Neural cell (in vitro differentiated cells): ENCODE measurements around the gene LDB2. TPM values are rescaled to one million over a fixed set of nuclear protein-coding genes. Genes with fewer than 3 reads are reported as not detected.

Experiments
- H2AFZ ChIP-seq: fragments of 200-600, 300-800 bp; sonication (generic), shearing (Covaris generic); 2 replicates; pipeline ENCODE4 v1.6.0; 2014; ENCODE audit warnings: low read depth, mild to moderate bottlenecking, antibody characterized with exemption, low read length, moderate library complexity
- H3F3A ChIP-seq: fragments of 200-600 bp; shearing (Covaris generic); 2 replicates; pipeline ENCODE4 v1.6.1; 2016; ENCODE audit warnings: mild to moderate bottlenecking, moderate library complexity, mixed read lengths, antibody characterized with exemption, low read length; ENCODE audit not compliant: insufficient read depth, poor library complexity, severe bottlenecking
- H3K27ac ChIP-seq: fragments of 200-600, 300-800 bp; sonication (generic), shearing (Covaris generic); 2 replicates; pipeline ENCODE4 v1.5.1; 2014; ENCODE audit warnings: mild to moderate bottlenecking, low read length, moderate library complexity
- H3K27me3 ChIP-seq: fragments of 300-800, 200-600 bp; sonication (generic), shearing (Covaris generic); 2 replicates; pipeline ENCODE4 v1.6.0; 2014; ENCODE audit warnings: mild to moderate bottlenecking, low read depth, low read length, moderate library complexity; ENCODE audit not compliant: insufficient read depth
- H3K36me3 ChIP-seq: fragments of 300-800, 200-600 bp; sonication (generic), shearing (Covaris generic); 2 replicates; pipeline ENCODE4 v1.5.1; 2014; ENCODE audit warnings: mild to moderate bottlenecking, antibody characterized with exemption, low read length, moderate library complexity; ENCODE audit not compliant: insufficient read depth
- H3K4me2 ChIP-seq: fragments of 300-800, 200-600 bp; sonication (generic), shearing (Covaris generic); 2 replicates; pipeline ENCODE4 v1.6.0; 2014; ENCODE audit warnings: mild to moderate bottlenecking, low read length
- H3K4me3 ChIP-seq: fragments of 300-800, 200-600 bp; sonication (generic), shearing (Covaris generic); 2 replicates; pipeline ENCODE4 v1.5.1; 2014; ENCODE audit warnings: mild to moderate bottlenecking, low read length, moderate library complexity
- H3K79me2 ChIP-seq: fragments of 200-600 bp; shearing (Covaris generic); replicated peaks from 2 replicates; pipeline ENCODE4 v1.6.0; 2014; ENCODE audit warnings: mild to moderate bottlenecking, low read length, moderate library complexity; ENCODE audit not compliant: insufficient read depth
- H3K9ac ChIP-seq: fragments of 300-800, 200-600 bp; sonication (generic), shearing (Covaris generic); 2 replicates; pipeline ENCODE4 v1.6.1; 2016; ENCODE audit warnings: mild to moderate bottlenecking, low read length, mixed read lengths
- H3K9me2 ChIP-seq: fragments of 200-600 bp; shearing (Covaris generic); 2 replicates; pipeline ENCODE4 v1.6.1; 2016; ENCODE audit warnings: mild to moderate bottlenecking, low read length, mixed read lengths; ENCODE audit not compliant: insufficient read depth
- H3K9me3 ChIP-seq: fragments of 200-600, 300-800 bp; sonication (generic), shearing (Covaris generic); 2 replicates; pipeline ENCODE4 v1.6.1; 2016; ENCODE audit warnings: mild to moderate bottlenecking, mixed run types, low read length, moderate library complexity, mixed read lengths
- H4K20me1 ChIP-seq: fragments of 200-600 bp; shearing (Covaris generic); 2 replicates; pipeline ENCODE4 v1.6.1; 2016; ENCODE audit warnings: mild to moderate bottlenecking, mixed run types; ENCODE audit not compliant: insufficient read depth
- CTCF ChIP-seq: fragments of 450-650 bp; IDR thresholded peaks from 2 replicates; pipeline ENCODE4 v1.5.1; 2014; ENCODE audit warnings: antibody characterized with exemption, mild to moderate bottlenecking, moderate library complexity; ENCODE audit not compliant: poor library complexity, severe bottlenecking
- EP300 ChIP-seq: fragments of 450-650 bp; conservative IDR thresholded peaks from 2 replicates; pipeline ENCODE4 v1.6.1; 2014; ENCODE audit warnings: antibody characterized with exemption, mild to moderate bottlenecking, moderate library complexity; ENCODE audit not compliant: poor library complexity, severe bottlenecking
- EZH2 ChIP-seq: fragments of 200-600, 300-800 bp; shearing (Covaris generic), sonication (generic); IDR thresholded peaks from 2 replicates; pipeline ENCODE4 v1.6.1; 2014; ENCODE audit warnings: antibody characterized with exemption, low read length, borderline replicate concordance, mild to moderate bottlenecking; ENCODE audit not compliant: insufficient read depth, poor library complexity, severe bottlenecking
- MXI1 ChIP-seq: fragments of 450-650 bp; conservative IDR thresholded peaks from 2 replicates; pipeline ENCODE4 v1.6.1; 2014; ENCODE audit warnings: antibody characterized with exemption, mild to moderate bottlenecking; ENCODE audit not compliant: poor library complexity, severe bottlenecking
- POLR2AphosphoS5 ChIP-seq: IDR thresholded peaks from 2 replicates; pipeline ENCODE4 v1.6.1; 2012
- RAD21 ChIP-seq: fragments of 450-650 bp; conservative IDR thresholded peaks from 2 replicates; pipeline ENCODE4 v1.6.1; 2014; ENCODE audit warnings: antibody characterized with exemption, mild to moderate bottlenecking, moderate library complexity
- REST ChIP-seq: IDR thresholded peaks from 2 replicates; pipeline ENCODE4 v1.6.1; 2012; ENCODE audit warnings: borderline replicate concordance
- SMC3 ChIP-seq: fragments of 450-650 bp; conservative IDR thresholded peaks from 2 replicates; pipeline ENCODE4 v1.6.1; 2014; ENCODE audit warnings: antibody characterized with exemption, mild to moderate bottlenecking, moderate library complexity; ENCODE audit not compliant: poor library complexity
- TAF1 ChIP-seq: IDR thresholded peaks from 2 replicates; pipeline ENCODE4 v1.6.1; 2012; ENCODE audit warnings: low read depth
- polyA plus RNA-seq: library from polyadenylated mRNA; depleted of rRNA; stranded (reverse); fragments of >200 nt; gene quantifications from 2 replicates; pipeline ENCODE4 v1.2.3, GENCODE V29; 2014

Gene LDB2
- polyA plus RNA-seq, 1 donor from 2014 or later = 58.9 TPM

DNA sequence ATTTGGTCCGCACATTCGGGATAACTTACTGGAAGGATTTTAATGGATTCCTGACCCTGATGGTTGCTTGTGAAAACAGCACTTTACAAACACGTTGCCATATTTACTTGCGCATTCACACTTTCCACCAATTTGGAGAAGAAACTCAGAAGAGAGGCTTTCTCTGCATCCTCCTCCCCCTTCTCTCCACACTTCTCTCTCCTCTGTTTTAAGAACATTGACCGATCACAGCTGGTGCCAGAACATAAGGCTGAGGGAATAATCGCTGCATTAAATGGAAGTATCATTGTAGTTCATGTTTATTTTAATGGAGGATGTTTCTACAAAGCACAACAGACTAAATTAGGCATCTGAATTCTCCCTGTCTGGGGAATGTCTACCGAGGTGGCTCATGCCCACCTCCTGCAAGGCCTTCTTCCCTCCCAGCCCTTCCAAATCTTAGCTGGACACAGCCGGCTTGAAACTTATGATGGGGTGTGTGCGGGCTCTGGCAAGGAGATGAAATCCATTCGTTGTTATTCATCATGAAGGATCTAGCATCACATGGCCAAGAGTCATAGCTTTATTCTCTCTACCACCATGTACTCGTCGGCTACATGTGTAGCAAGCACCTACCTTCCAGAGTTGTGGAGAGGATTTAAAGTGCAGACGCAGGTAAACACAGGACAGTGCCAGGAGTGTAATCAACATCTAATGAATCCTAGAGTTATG is 204.1 kb downstream of the LDB2 start:
- TF ChIP-seq EZH2 (no peak), POLR2AphosphoS5 (no peak), RAD21 (no peak), TAF1 (no peak), MXI1 (no peak), EP300 (no peak), CTCF (no peak), REST (no peak), SMC3 (no peak)
- no peaks in the 10 kb centered on the region for H3K9me3 ChIP-seq
- H3K4me3 ChIP-seq = no peak overlapping the region
- no peaks in the 10 kb centered on the region for H4K20me1 ChIP-seq
- H3K27me3 ChIP-seq = no peaks in the 10 kb centered on the region
- no peak overlapping the region for H3K9ac ChIP-seq
- no peaks in the 10 kb centered on the region for H3K36me3 ChIP-seq
- H3K9me2 ChIP-seq = no peaks in the 10 kb centered on the region
- no peak overlapping the region for H2AFZ ChIP-seq
- no peaks in the 10 kb centered on the region for H3F3A ChIP-seq
- no peaks in the 10 kb centered on the region for H3K79me2 ChIP-seq
- H3K4me2 ChIP-seq = no peak overlapping the region
- H3K27ac ChIP-seq = no peak overlapping the region

- no peaks in the 10 kb centered on the region for H3K9me3 ChIP-seq
- no peaks in the 10 kb centered on the region for H4K20me1 ChIP-seq
- no peaks in the 10 kb centered on the region for H3K36me3 ChIP-seq
- H3K9me2 ChIP-seq = no peaks in the 10 kb centered on the region
- H2AFZ ChIP-seq = no peak overlapping the region
- H3K27ac ChIP-seq = no peak overlapping the region
- no peak overlapping the region for H3K9ac ChIP-seq
- no peak overlapping the region for H3K4me3 ChIP-seq
- no peak overlapping the region for H3K4me2 ChIP-seq
- H3F3A ChIP-seq = no peaks in the 10 kb centered on the region
- TF ChIP-seq EZH2 (no peak), SMC3 (no peak), POLR2AphosphoS5 (no peak), MXI1 (no peak)
- no peaks in the 10 kb centered on the region for H3K79me2 ChIP-seq
- H3K27me3 ChIP-seq = no peaks in the 10 kb centered on the region
Observed at GRCh38 chr4:16693641-16694040, 204.8 kb downstream of the LDB2 start.
